OCI-LY3 (cell line): ENCODE measurements around the gene TRIM25.

Experiments
- EZH2phosphoT487 ChIP-seq: fragments of 200-600 bp; shearing (Covaris generic); IDR thresholded peaks from 2 replicates; pipeline ENCODE4 v1.6.1; 2018; ENCODE audit warnings: antibody characterized with exemption, mixed run types, low read depth
- TF ChIP-seq, protein P1 (sequence below): fragments of 200-600, 300-600 bp; sonication (generic); IDR thresholded peaks from 2 replicates; pipeline ENCODE4 v1.5.1; 2014; ENCODE audit warnings: antibody characterized with exemption, low read length, low read depth

DNA sequence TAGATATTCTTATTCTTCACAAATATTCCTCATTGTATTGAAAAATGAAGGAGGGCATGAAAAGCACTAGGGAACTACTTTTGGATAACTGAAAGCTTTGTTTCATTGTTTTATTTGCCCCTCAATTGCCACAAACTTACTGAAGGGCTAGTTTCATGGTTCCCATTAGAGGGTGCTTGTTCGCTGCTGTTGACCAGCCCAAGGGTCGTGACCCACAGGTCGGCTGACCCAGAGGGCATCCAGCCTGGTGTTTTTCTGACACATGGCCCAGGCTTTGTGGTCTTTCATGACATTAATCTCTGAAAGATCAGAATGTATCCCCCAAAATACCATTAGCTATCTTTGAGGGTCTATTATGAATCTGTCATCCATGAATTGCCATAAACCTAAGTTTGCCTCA, 49.9 kb downstream of the TRIM25 start:
- TF ChIP-seq, protein P1, sequence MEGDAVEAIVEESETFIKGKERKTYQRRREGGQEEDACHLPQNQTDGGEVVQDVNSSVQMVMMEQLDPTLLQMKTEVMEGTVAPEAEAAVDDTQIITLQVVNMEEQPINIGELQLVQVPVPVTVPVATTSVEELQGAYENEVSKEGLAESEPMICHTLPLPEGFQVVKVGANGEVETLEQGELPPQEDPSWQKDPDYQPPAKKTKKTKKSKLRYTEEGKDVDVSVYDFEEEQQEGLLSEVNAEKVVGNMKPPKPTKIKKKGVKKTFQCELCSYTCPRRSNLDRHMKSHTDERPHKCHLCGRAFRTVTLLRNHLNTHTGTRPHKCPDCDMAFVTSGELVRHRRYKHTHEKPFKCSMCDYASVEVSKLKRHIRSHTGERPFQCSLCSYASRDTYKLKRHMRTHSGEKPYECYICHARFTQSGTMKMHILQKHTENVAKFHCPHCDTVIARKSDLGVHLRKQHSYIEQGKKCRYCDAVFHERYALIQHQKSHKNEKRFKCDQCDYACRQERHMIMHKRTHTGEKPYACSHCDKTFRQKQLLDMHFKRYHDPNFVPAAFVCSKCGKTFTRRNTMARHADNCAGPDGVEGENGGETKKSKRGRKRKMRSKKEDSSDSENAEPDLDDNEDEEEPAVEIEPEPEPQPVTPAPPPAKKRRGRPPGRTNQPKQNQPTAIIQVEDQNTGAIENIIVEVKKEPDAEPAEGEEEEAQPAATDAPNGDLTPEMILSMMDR, result no peak
- TF ChIP-seq EZH2phosphoT487, result no peak
